Right forelimb (tissue), 1 donor: ENCODE measurements around the gene DIRAS2.
"Not testable (repeated sequence)": the region's sequence is repeated elsewhere in the genome, so short reads cannot be mapped to it uniquely, and the experiment has no call there.

ENCODE experiments used
- DNase-seq: peaks from one replicate; pipeline ENCODE4 v3.0.0-alpha.2; 2018

DIRAS2 gene, protein sequence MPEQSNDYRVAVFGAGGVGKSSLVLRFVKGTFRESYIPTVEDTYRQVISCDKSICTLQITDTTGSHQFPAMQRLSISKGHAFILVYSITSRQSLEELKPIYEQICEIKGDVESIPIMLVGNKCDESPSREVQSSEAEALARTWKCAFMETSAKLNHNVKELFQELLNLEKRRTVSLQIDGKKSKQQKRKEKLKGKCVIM

DNA sequence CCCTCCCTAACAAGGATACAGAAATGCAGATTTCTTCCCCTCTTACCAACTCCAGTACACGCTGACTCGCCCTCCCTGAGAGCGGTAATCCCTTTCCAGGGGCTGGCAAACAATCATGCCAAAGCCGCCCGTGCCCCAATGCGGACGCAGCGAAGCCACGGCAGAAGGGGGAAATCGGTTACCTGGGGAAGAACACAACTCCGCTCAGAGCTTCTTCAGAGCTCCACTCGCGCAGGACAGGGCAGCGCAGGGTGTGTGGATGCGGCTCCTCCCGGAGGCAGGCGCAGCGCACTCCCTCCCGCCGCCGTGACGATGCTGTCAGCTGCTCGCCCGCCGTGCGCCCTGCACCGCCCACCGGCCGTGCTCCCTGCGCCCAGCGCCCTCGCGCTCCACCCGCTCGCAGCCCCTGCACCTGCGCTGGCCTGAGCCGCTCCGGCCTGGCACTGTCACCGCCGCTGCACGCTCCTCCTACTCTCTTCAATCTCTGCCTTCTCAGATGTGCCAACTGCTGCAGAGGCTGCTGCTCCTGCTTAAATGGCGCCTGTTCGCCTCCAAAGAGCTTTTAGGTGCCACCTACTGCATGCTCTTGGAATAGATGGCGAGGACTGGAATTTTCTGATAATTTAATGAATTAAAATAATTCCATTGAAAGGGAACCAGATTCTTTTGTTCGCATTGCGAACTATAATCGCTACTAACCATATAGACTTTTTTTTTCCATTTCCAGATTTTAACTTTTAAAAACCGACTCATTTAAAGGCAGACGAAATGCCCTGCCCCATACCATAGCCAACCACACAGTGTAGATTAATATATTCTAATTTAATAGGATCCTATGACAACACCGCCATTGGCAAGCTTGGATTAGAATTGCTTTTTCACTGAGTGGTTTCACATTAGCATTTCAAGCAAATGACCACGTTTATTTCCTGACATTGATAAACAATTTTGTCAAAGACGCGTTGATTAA, at the start of gene DIRAS2:
Gene DIRAS2, minus strand, starts transcription at position 255 of the 970 bp plus-strand sequence. CDS start 28,997 bp downstream, outside the sequence.
- peak; percentile 71 for DNase-seq

DNA sequence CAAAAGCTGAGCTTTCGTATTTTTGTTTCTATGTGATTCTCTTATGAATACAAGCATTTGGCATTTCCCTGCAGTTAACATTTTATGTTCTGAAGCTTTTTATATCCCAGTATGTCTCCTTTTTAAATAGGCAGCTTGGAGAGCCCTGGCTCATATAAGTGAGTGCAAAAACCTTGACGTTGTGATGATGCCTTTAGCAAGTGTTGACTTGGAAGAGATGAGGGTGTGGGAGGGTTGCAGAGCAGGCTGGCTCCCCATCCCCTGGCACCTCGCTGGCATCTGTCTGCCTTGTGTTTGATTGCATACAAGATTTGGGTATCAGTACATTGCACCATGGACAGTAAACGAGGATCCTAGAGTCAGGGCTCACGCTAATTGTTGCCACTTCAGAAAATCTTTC, 42.1 kb upstream of the DIRAS2 start:
- no peak for DNase-seq

DNA sequence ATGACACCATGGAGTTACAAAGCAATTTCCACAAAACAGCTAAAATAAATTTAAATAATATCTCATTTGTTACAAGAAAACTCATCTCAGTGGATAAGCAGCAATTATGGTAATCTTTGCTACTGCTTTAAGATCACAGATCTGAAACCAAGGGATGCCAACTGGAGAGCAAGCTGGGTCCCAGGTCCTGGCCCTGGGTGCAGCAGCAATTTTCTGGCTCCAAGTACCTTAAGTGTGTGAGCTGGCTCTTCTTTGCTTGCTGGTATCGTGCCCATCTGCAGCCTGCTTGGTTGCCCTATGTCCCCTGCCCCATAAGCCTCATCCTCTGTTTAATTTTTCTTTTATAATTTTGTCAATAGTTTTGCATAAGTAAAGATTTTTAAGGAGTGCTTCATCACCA, 41.5 kb upstream of the DIRAS2 start:
- no peak for DNase-seq

DNA sequence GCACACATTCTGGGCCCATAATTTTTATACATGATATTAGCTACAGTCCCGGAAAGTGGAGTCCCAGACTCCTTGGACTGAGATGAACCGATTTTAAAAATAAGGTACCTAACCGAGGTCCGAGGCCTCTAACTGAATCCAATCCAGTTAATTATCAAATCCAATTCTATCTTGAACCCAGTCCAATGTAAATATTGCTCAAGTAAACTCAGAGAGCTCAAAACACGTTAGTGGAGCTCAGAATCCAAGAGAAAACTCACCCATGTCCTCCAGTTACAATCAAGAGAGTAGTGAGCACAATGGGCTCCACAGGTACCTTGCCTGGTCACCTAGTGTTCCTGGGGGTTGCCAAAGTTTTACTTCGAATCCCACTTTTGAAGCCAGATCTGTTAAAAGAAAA, 37.9 kb upstream of the DIRAS2 start:
- no peak for DNase-seq

DNA sequence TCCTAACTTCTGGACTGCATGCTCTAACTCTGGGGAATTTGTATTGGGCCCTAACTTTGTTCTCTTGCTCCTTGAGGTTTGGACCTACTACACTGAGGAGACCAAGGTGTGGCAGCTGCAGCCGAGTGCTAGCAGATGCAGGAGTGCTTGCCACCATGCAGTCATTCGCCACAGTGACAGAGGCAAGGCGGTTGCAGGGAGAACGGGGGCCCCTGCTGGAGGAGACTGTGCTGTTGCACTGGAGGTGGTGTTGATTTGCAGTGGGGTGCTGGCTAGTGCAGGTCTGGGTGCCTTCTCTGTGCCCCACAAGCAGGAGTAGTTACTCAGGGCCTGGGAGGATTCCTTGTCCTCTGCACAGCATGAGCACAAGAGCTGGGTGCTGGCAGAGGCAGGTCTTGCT, 22.4 kb upstream of the DIRAS2 start:
- no peak for DNase-seq

DNA sequence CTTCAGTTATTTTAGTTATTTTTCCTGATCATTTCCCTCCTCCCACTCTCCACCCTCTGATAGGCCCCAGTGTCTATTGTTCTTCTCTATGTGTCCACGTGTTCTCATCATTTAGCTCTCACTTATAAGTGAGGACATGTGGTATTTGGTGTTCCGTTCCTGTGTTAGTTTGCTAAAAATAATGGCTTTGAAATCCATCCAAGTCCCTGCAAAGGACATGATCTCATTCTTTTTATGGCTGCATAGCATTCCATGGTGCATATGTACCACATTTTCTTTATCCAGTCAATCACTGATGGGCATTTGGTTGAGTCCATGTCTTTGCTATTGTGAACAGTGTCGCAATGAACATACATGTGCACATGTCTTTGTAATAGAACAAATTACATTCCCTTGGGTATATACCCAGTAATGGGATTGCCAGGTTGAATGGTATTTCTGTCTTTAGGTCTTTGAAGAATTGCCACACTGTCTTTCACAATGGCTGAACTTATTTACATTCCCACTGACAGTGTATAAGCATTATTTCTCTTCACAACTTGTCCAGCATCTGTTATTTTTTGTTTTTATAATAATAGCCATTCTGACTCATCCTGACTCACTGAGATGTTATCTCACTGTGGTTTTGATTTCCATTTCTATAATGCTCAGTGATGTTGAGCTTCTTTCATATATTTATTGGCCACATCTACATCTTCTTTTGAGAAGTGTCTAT, 17.2 kb upstream of the DIRAS2 start:
- no peak for DNase-seq

DNA sequence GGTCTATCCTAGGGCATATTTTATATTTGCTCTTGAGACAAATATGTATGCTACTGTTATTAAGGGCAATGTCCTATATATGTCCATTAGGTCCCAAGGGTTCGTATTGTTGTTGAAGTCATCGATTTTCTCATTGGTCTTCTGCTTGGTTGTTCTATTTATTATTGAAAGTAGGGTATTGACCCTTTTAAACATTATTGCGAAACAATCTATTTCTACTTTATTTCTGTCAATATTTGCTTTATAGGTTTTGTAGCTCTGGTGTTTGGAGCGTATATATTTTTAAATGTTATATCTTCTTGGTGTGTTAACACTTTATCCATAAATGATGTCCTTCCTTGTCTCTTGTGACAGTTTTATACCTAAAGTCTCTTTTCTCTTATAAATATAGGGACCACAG, 16.2 kb upstream of the DIRAS2 start:
- DNase-seq = no peak

DNA sequence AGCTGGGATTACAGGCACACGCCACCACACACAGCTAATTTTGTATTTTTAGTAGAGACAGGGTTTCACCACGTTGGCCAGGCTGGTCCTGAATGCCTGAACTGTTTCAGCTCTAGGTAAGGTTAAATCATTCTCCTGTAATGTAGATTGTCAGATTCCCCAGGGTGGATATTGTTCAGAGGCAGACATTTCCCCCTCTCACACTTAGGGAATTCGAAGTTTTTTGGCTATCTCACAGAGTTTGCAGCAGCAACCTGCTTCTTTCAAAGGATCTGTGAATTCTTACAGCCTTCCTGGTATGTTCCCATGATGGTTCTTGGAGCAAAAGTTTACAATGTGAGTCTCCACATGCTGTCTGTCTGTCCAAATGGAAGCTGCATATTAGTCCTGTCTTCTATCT, 15.6 kb upstream of the DIRAS2 start:
- no peak for DNase-seq

DNA sequence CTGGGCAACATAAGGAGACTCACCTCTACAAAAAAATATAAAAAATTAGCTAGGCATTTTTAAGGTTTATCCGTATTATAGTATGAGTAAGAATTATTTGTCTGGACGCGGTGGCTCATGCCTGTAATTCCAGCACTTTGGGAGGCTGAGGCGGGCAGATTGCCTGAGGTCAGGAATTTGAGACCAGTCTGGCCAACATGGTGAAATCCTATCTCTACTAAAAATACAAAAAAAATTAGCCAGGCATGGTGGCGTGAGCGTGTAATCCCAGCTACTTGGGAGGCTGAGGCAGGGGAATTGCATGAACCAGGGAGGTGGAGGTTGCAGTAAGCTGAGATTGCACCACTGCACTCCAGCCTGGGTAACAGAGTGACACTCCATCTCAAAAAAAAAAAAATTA, 14.3 kb upstream of the DIRAS2 start:
- DNase-seq = not testable (repeated sequence)

DNA sequence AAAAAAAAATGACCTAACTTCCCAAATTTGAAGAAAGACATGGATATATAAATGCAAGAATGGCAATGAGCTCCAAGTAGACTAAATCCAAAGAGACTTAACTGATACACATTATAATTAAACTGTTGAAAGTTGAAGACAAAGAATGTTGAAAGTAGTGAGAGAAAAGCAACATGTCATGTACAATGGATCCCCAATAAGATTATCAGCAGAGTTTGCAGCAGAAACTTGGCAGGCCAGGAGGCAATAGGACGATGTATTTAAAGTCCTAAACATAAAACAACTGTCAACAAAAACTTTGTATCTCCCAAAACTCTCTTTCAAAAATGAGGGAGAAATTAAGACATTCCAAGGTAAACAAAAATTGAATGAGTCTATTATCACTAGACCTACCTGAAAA, 8.6 kb upstream of the DIRAS2 start:
- no peak for DNase-seq

DNA sequence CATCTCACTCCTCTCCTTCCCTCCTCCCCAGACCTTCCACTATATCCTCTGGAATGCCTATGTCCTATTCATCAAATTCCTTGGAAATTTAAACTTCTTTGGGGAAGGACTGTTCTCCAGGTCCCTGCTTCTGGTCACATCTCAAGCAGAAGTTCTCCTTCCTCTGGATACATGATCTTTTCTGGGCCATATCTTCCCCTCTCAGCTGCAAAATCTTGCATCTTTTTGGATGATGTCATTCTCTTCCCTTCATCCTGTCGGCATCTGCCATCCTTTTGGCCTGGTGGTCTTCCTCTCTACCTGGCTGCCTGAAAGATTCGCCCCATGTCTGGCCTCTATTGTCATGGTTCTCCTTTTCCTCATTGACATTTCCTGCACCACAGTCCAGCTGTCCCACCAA, 5.2 kb upstream of the DIRAS2 start:
- no peak for DNase-seq

DNA sequence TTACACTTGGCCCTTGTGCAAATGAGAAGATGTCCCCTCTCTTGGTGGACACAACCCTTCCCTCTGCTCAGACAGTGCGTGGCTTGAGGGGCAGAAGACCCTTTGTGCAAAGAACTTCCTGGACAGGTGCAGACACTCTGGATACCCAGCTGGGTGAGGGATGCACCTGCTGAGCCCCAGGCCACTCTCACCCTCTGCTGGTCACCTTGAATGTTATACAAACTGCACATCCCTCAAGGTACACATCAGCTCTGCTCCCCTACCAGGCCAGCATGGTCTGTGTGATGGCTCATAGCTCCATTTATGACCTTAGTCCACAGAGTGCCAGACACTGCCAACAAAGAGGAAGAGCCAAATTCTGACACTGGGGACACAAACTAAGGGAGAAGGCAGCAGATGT, 3.1 kb upstream of the DIRAS2 start:
- DNase-seq = no peak

DNA sequence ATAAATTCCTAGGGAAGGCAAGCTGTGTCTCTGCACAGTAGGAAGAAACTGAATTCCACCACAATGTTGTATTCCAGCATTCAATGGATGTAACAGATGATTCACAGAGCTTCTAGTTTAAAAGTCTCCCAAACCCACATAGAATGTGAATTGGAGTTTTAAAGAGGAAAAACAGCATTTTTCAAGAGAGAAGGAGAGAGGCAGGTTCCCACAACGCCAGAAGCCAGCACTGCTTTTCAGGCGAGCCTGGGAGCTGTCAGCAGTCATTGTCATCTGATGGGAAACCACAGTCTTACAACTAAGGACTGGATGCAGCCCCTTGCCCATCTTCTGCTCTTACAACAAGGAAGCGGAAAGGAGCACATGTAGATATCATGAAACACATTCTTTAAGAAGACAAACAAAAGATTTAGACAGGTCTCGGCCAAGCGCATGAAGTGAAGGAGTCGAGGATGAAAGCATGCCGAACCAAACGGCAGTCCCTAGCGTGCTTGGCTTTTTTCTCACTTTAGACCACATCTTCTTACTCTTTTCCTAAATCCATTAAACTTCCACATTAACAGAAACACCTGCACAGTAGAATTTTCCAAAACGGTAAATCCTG, 638 bp downstream of the DIRAS2 start:
- DNase-seq = no peak

DNA sequence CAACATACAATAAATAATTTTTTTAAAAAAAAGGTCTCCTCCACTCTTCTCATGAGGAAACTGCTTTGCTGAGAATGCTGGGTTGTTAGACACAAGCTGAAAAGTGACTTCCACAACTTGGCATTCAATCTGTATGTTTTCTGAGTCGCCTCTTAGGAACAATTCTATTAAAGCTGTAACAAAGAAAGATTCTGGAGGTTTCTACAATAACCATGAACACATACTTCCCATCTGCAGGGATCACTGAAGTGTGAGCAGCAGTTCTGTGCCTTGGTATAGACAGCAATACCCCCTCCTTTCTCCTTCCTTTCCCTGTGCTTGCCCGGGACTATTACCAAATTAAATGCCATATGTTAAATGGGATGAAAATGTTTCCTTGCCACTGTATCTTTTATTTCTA, 1.5 kb downstream of the DIRAS2 start:
- no peak for DNase-seq

DNA sequence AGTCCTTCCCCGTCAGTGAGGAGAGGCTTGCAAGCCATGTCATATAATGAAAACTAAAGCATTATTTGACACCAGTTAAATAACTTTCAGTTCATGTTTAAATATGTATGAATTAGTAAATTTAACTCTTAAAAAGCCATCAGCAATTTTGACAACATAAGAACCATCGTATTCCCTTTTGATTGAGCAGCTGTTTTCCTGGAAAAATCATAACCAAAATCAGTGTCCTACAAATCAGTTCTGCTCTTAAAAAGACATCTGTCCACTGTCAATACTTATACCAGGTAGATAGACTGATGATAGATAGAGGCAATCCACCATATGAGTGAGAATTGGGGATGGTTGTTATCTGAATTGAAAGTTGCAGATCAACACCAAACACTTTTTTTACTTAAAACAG, 2.3 kb downstream of the DIRAS2 start:
- no peak for DNase-seq

DNA sequence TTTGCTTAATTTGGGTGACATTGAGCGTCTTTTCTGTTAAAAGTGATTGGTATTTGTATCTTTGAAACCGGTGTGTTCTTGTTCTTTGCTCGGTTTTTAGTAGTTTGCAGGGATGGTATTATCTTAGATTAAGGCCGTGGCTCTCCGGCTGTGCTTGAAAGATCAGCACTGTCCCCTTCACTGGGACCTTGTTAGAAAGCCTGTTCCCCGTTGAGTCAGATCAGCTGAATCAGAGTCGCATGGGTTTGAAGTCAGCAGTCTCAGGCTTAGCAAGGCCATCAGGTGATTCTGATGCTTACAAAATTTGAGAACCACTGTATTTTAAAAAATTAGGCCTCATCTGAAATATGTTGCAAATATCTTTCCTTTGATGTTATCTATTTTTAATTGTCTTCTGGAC, 5.0 kb downstream of the DIRAS2 start:
- DNase-seq = no peak

DNA sequence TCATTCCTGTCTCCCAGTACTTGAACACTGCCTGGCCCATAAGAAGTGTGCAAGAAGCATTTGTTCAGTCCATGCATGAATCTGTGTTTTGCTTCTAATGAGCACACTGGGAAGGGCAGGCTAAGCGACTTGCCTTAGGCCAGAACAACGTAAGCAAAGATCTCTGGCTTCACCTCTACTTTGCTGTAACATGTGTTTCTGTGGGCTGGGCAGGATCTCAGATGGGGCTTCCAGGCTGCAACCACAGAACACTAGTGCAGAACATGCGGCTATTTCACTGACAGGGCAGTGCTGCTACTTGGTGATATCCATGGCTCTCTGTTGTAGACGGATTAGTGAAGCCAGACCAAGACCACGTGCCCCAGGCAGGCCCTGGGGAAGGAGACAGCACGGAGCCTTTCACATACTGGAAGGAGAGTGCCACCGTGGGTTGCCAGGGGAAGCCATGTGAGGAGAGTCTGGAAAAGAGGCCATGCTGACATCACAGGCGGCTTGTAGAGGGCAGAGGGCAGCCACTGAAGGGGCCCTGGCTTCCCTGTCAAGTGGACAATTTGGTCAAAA, 9.9 kb downstream of the DIRAS2 start:
- no peak for DNase-seq

DNA sequence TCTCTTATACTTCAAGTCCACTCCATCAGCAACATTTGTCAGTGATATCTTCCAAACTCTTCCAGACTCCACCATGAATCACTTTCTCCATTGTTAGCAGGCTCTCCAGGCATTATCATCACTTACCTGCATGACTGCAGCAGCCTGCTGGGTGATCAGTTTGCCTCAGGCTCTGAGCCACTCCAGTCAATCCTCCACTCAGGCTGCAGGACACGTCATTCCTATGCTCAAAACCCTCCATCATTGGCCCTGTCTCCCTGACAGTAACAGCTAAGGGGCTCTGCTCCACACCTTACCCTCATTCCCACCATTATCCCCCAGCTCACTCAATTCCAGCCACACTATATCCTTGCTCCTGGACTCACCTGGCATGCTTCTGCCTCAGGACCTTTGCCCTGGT, 10.7 kb downstream of the DIRAS2 start:
- no peak for DNase-seq

DNA sequence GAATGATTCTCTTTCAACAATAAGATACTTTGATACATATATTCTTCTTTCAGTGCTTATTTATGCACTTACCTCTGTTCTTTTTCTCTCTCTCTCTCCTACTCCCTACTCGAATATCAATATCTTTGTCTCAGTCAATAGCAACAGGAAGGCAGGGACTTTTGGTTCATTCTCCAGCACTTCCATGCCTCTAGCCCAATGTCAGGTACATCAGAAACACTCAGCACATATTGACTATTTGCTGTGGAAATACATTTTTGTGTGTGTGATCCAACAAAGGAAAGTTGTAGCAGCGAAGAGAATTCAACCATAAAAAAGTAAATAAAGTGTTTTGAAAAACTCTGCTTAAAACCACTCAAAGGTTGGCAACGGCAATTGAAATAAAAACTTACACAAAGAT, 12.6 kb downstream of the DIRAS2 start:
- no peak for DNase-seq

DNA sequence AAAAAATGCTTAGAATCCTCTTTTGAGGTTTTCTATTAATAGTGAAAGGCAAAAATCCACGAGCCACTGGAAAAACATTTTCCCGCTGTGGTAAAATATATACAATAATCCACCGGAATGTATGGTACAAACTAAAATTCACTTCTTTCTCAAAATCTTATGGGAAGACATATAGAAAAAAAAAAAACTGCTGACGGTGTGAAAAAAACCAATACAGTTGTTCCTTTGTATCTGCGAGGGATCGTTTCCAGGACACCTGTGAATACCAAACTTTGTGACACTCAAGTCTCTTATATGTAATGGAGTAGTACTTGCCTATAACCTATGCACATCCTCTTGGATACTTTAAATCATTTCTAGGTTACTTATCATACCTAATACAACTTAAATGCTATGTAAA, 13.3 kb downstream of the DIRAS2 start:
- DNase-seq = no peak

DNA sequence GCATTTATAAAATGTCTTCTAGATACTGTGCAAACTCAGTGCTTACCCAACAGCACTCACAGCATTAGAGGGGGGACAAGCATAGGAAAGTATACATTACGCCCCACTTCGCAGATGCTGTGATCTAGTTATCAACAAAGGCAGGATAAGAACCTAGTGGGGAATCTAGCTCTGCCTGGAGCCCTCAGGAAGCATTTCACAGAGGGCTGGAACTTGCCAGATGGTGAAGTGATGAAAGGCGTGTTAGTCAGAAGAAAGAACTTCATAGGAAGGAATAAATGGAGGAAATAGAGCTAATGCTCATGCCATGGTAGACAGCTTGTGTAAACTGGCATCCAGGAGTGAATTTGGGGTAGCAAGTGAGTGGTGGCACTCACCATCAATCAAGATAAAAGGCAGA, 25.8 kb downstream of the DIRAS2 start:
- no peak for DNase-seq

DNA sequence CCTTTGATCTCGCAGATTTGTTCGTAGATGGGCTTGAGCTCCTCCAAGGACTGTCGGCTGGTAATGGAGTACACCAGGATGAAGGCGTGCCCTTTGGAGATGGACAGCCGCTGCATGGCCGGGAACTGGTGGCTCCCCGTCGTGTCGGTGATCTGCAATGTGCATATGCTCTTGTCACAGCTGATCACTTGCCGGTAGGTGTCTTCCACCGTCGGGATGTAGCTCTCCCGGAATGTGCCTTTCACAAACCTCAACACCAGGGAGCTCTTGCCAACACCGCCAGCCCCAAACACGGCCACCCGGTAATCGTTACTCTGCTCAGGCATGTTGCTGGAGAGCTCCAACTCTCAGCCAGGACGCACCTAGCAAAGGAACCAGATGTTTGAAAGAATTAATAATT, 29.1 kb downstream of the DIRAS2 start:
- DNase-seq = no peak

DNA sequence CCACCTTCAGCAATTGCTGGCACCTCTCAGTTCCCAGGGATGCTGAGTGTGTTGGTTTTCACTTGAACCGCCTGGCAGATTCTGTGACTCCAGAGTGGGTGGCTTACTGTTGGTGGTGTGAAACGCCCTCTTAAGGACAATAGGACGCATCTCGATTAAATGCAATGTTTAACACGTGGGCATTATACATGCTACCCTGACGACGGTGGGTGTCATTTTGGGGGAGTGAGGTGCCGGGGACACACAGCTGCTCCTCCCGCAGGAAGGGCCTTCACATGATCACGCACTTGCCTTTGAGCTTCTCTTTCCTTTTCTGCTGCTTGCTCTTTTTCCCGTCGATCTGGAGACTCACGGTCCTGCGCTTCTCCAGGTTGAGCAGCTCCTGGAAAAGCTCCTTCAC, 29.7 kb downstream of the DIRAS2 start:
- no peak for DNase-seq
